Stimulated activated CD4-positive, alpha-beta T cell treated with anti-CD3 and anti-CD28 coated beads, Interleukin-1b, Interleukin-23, amount 100 ng/mL, for 4 hours (primary cell): ENCODE measurements around the gene TRMT1L.

Source experiments
- DNase-seq, 2 donors: peaks; one replicate each; pipeline ENCODE4 v3.0.0-alpha.2; 2020; ENCODE audit warnings: low read depth in 2 of 2

TRMT1L gene

DNA sequence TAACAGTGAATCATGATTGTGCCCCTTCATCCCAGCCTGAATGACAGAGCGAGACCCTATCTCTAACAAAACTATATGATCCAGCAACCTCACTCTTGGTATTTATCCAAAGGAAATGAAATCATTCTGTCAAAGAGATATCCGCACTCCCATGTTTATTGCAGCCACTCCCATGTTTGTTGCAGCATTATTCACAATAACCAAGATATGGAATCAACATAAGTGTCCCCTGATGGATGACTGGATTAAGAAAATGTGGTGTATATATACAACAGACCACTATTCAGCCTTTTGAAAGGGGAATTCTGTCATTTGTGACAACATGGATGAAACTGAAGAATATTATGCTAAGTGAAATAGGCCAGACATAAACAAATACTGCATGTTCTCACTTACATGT, 44.4 kb downstream of the TRMT1L start:
- DNase-seq = no peak

- no peak for DNase-seq
Measured at GRCh38 chr1:185111873-185112272, 44.9 kb downstream of the TRMT1L start.

DNA sequence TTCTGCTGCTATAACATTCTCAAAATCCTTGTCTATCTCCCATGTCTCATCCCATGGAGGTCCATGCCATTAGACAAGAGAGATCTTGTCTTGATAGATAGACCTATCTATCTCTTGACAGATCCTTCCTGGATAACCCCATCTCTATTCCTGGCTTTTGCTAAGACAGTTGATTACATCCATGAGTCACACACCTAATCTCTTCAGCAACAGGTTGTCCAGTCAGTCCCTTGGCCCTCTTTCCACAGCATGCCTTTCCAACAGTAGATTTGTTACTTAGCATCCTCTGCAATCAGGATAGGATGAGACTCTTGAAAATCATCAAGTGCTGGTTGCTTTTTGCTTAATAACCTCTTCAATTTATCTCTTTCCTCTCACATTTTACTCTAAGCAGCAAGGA, 46.6 kb downstream of the TRMT1L start:
- DNase-seq = no peak

DNA sequence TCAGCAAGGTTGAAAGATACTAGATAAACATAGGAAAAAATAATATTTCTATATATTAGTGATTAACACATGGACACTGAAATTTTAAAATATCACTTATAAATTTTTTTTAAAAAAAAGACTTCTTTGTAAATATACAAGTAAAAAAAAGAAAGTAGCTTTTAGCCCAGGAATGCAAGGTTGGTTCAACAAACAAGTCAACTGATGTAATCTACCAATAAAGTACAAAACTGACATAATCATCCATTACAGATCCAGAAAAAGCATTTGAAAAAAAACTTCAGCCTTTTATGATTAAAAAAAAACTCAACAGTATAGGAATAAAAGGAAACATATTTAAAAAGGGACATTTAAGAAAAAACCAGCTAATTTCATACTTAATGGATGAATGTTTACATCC, 48.4 kb downstream of the TRMT1L start:
- DNase-seq = no peak

DNA sequence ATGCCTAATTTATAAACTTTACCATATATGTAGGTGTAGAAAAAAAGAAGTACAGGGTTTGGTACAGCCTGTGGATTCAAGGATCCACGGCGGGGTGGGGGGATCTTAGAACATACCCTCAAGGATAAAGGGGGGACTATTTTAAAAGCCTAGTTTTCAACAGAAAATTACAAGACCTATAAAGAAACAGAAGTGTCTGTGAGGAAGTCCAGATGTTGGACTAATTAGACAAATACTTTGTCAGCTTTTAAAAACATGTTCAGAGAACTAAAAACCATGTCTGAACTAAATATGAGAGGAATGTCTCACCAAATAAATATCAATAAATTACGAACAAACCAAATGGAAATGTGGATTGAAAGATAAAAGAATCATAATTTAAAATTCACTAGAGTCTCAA, 51.6 kb downstream of the TRMT1L start:
- no peak for DNase-seq

GRCh38 chr1:185104083-185104482, 52.7 kb downstream of the TRMT1L start:
- DNase-seq = no peak

DNA sequence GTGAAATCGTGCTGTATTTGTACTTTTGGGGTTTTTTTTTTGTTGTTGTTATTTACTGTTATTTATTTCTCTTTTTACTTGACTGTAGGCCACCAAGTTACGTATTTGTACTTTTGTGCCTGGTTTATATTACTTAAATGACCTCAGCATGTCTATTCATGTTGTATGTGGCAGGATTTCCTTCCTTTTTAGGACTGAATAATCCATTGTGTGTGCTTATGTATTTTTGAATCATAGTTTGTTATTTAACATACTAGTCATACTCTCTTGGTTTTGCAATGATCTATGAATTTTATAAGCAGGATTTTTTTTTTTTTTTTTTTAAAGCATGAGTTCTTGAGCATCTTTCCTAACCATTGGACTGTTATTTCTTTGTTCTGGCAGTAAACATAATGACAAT, 60.2 kb downstream of the TRMT1L start:
- DNase-seq = no peak

DNA sequence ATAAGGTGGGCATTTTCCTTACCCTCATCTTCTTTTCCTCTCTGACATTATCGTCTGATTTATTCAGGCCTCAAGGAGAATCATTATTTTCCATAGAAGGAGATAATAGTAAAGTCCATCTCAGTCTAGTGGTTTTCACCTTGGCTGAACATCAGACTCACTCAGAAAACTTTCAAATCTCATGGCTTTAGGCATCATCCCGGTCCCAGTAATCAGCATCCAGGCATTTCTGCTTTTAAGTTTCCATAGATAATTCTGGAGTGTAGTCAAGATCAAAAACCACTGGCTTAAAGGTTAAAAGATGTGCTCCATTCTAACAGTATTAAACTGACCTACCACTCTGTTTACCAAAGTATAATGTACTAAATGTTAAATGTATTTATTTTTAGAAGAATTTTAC, 62.0 kb downstream of the TRMT1L start:
- no peak for DNase-seq

GRCh38 chr1:185091480-185091879, 65.3 kb downstream of the TRMT1L start:
- no peak for DNase-seq

DNA sequence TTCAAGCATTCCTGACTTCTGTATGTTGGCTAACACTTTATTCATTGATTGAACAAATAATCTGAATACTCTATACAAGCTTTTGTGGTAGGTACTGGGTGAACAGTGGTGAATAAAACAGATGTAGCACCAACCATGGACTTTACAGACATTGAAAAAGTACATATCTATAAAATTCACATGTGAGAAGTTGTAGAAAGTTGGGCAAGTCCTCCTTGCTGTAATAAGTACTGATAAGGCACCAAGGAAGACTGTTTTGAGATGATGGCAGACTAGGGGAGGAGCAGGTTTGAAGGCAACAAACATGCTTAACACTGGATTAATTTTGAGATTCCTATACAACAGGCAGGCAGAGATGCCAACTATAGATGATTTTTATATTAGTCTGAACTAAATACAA, 69.0 kb downstream of the TRMT1L start:
- no peak for DNase-seq

DNA sequence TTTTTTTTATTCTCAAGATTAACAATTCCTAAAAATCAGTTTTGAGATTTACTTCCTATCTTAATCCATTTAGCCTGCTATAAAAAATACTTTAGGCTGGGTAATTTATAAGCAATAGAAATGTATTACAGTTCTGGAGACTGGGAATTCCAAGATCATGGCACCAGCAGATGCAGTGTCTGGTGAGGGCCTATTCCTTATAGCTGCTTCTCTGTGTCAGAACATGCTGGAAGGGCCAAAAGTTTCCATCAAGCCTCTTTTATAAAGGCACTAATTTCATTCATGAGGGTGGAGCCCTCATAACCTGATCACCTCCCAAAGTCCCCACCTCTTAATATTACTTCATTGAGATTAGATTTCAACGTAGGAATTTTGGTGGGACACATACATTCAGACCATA, 69.7 kb downstream of the TRMT1L start:
- no peak for DNase-seq

- DNase-seq = no peak
Measured at GRCh38 chr1:185083818-185084217, 72.9 kb downstream of the TRMT1L start.

- DNase-seq = no peak
Measured at GRCh38 chr1:185080422-185080821, 76.3 kb downstream of the TRMT1L start.

GRCh38 chr1:185077374-185077773, 79.4 kb downstream of the TRMT1L start:
- no peak for DNase-seq

DNA sequence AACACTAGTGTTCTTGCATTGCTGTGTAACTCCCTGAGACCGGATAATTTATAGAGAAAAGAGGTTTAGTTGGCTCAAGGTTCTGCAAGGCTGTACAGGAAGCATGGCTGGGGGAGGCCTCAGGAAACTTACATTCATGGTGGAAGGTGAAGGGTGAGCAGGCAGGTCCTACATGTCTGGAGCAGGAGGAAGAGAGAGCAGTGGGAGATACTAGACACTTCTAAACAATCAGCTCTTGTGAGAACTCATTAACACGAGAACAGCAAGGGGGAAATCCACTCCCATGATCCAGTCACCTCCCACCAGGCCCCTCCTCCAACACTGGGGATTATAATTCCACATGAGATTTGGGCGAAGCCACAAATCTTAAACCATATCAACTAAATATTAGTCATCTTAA, 81.3 kb downstream of the TRMT1L start:
- no peak for DNase-seq

DNA sequence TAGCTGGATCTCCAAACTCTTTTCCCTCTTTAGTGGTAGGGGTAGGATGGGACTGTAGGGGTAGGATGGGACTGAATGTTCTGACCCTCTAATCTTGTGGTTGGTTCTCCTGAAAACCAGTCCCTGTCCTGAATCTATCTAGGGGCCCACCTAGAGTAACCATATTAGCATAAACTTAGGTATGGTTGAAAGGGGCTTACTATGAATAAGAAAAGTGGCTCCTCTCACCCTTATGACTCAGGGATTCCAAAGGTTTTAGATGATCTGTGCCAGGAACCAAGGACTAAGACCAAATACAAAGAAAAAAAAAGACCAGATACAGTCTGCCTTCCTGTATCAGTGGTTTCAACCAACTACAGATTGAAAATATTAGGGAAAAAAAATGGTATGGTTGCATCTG, 82.4 kb downstream of the TRMT1L start:
- DNase-seq = no peak

- DNase-seq = no peak
Measured at GRCh38 chr1:185073725-185074124, 83.0 kb downstream of the TRMT1L start.

DNA sequence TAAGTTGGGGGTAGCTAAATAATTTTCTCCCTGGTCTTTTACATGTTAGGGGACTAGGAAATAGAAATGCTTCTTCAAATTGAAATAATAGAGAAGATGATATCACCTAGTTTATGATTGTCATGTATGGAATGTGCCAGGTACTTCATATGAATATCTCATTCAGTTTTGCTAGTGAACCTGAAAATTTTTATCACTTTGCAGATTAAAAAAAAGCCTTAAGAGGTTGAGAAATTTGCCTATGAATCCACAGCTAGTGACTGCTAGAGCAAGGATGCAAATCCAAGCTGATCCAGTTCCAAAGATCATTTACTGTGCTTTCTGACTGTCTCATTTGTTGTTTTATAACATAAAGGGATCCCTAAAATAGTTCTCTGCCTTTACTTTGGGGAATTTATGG, 86.7 kb downstream of the TRMT1L start:
- no peak for DNase-seq

GRCh38 chr1:185069202-185069772, 87.5 kb downstream of the TRMT1L start:
- no peak for DNase-seq

- no peak for DNase-seq
Measured at GRCh38 chr1:185068341-185068740, 88.4 kb downstream of the TRMT1L start.
